ENCODE measurements around the gene TUBA1C.
"Not testable (repeated sequence)": the region's sequence is repeated elsewhere in the genome, so short reads cannot be mapped to it uniquely, and the experiment has no call there.

Gene TUBA1C

GRCh38 chr12:49310451-49311000 is 45.6 kb downstream of the TUBA1C start:
- not testable (repeated sequence) for DNase-seq (ENCODE audit: low spot score)

GRCh38 chr12:49314811-49315210 is 49.9 kb downstream of the TUBA1C start:
- DNase-seq (ENCODE audit: low spot score) = no peak

GRCh38 chr12:49317118-49317517 is 52.2 kb downstream of the TUBA1C start:
- not testable (repeated sequence) for DNase-seq (ENCODE audit: low spot score)

- not testable (repeated sequence) for DNase-seq (ENCODE audit: low spot score)
These were observed 55.7 kb downstream of the TUBA1C start for GRCh38 chr12:49320411-49321103.

GRCh38 chr12:49322367-49322707 is 57.5 kb downstream of the TUBA1C start:
- DNase-seq (ENCODE audit: low spot score) = no peak

GRCh38 chr12:49322708-49323523 is 58.0 kb downstream of the TUBA1C start, which contains the start of gene TROAP:
Gene TROAP, plus strand, starts transcription at chr12:49323255. Its CDS starts 354 bp downstream, at chr12:49323609.
- peak; percentile 99 for DNase-seq (ENCODE audit: low spot score)

- DNase-seq (ENCODE audit: low spot score) = no peak
These were observed 58.7 kb downstream of the TUBA1C start for GRCh38 chr12:49323524-49324097.
